ENCODE measurements around the gene CSF1R. TPM values are rescaled to one million over a fixed set of nuclear protein-coding genes. Genes with fewer than 3 reads are reported as not detected.
"Not testable (repeated sequence)": the region's sequence is repeated elsewhere in the genome, so short reads cannot be mapped to it uniquely, and the experiment has no call there.

CSF1R gene
- total RNA-seq, 2 experiments from 2014 or later, result 0.25 TPM; not detected in 1

GRCh38 chr5:150106674-150107426, 20.5 kb upstream of the CSF1R start:
- Mint-ChIP-seq H3K27ac (no peak overlapping the region), H3K27me3 (peaks cover 19% of the 10 kb centered on the region), H3K4me1 (peaks cover 5% of the 10 kb centered on the region), H3K9me3 (no peaks in the 10 kb centered on the region), H3K36me3 (ENCODE audit: low read depth) (no peaks in the 10 kb centered on the region), H3K4me3 (no peak overlapping the region)
- ChIA-PET CTCF (interaction anchor here (0.6 kb wide), 1 partner anchor 21 kb away, joined by 3 read pairs; no protein-coding TSS in a partner anchor), POLR2A (no interaction called here)
- no peak for DNase-seq

- ChIA-PET POLR2A (no interaction called here), CTCF (no interaction called here)
- H3K27me3 Mint-ChIP-seq, result peaks cover 15% of the 10 kb centered on the region
- H3K9me3 Mint-ChIP-seq, result no peaks in the 10 kb centered on the region
- H3K27ac Mint-ChIP-seq, result no peak overlapping the region
- no peak for DNase-seq
- peaks cover 5% of the 10 kb centered on the region for H3K4me1 Mint-ChIP-seq
- H3K4me3 Mint-ChIP-seq, result no peak overlapping the region
- no peaks in the 10 kb centered on the region for H3K36me3 Mint-ChIP-seq (ENCODE audit: low read depth)
Observed at GRCh38 chr5:150105928-150106615, 19.7 kb upstream of the CSF1R start.

- DNase-seq, result no peak
- H3K9me3 Mint-ChIP-seq, result no peaks in the 10 kb centered on the region
- H3K4me1 Mint-ChIP-seq, result peaks cover 5% of the 10 kb centered on the region
- CTCF ChIA-PET, result no interaction called here
- POLR2A ChIA-PET, result no interaction called here
- no peaks in the 10 kb centered on the region for H3K36me3 Mint-ChIP-seq (ENCODE audit: low read depth)
- no peak overlapping the region for H3K4me3 Mint-ChIP-seq
- peaks cover 8% of the 10 kb centered on the region for H3K27me3 Mint-ChIP-seq
- no peak overlapping the region for H3K27ac Mint-ChIP-seq
Observed at GRCh38 chr5:150104550-150104870, 18.2 kb upstream of the CSF1R start.

GRCh38 chr5:150103678-150104549, 17.6 kb upstream of the CSF1R start:
- H3K4me1 Mint-ChIP-seq, result peaks cover 5% of the 10 kb centered on the region
- POLR2A ChIA-PET, result interaction anchor here (1.4 kb wide), 1 partner anchor 37 kb away, joined by 3 read pairs; no protein-coding TSS in a partner anchor
- no peak for DNase-seq
- CTCF ChIA-PET, result no interaction called here
- no peaks in the 10 kb centered on the region for H3K36me3 Mint-ChIP-seq (ENCODE audit: low read depth)
- H3K9me3 Mint-ChIP-seq, result no peaks in the 10 kb centered on the region
- no peak overlapping the region for H3K27ac Mint-ChIP-seq
- peaks cover 8% of the 10 kb centered on the region for H3K27me3 Mint-ChIP-seq
- no peak overlapping the region for H3K4me3 Mint-ChIP-seq

GRCh38 chr5:150101023-150101422, 14.7 kb upstream of the CSF1R start:
- Mint-ChIP-seq H3K27me3 (peaks cover 18% of the 10 kb centered on the region), H3K4me3 (no peak overlapping the region), H3K4me1 (peaks cover 2% of the 10 kb centered on the region), H3K36me3 (ENCODE audit: low read depth) (no peaks in the 10 kb centered on the region), H3K9me3 (no peaks in the 10 kb centered on the region), H3K27ac (no peak overlapping the region)
- ChIA-PET CTCF (no interaction called here), POLR2A (no interaction called here)
- DNase-seq, result no peak

GRCh38 chr5:150097152-150097551, 10.8 kb upstream of the CSF1R start:
- Mint-ChIP-seq H3K27me3 (peaks cover 36% of the 10 kb centered on the region), H3K27ac (no peak overlapping the region), H3K4me3 (no peak overlapping the region), H3K9me3 (no peaks in the 10 kb centered on the region), H3K4me1 (peaks cover 2% of the 10 kb centered on the region), H3K36me3 (ENCODE audit: low read depth) (no peaks in the 10 kb centered on the region)
- POLR2A ChIA-PET, result no interaction called here
- CTCF ChIA-PET, result no interaction called here
- no peak for DNase-seq

GRCh38 chr5:150092159-150092787, 5.9 kb upstream of the CSF1R start:
- no peak for DNase-seq
- Mint-ChIP-seq H3K27me3 (peaks cover 58% of the 10 kb centered on the region), H3K4me3 (no peak overlapping the region), H3K36me3 (ENCODE audit: low read depth) (no peaks in the 10 kb centered on the region), H3K4me1 (peaks cover 4% of the 10 kb centered on the region), H3K9me3 (no peaks in the 10 kb centered on the region), H3K27ac (no peak overlapping the region)
- ChIA-PET CTCF (no interaction called here), POLR2A (interaction anchor here (0.7 kb wide), 1 partner anchor 81 kb away, joined by 3 read pairs; no protein-coding TSS in a partner anchor)

- Mint-ChIP-seq H3K4me1 (no peaks in the 10 kb centered on the region), H3K27ac (no peak overlapping the region), H3K9me3 (no peaks in the 10 kb centered on the region), H3K27me3 (peaks cover 56% of the 10 kb centered on the region), H3K36me3 (ENCODE audit: low read depth) (no peaks in the 10 kb centered on the region), H3K4me3 (no peak overlapping the region)
- ChIA-PET CTCF (interaction anchor here (0.7 kb wide), 2 partner anchors 18 to 77 kb away, joined by 3 read pairs; no protein-coding TSS in a partner anchor), POLR2A (no interaction called here)
- DNase-seq, result no peak
Observed at GRCh38 chr5:150085191-150085912, 1.0 kb downstream of the CSF1R start.

- H3K4me3 Mint-ChIP-seq; H3K36me3 Mint-ChIP-seq (ENCODE audit: low read depth); H3K27ac Mint-ChIP-seq; POLR2A ChIA-PET; DNase-seq; H3K4me1 Mint-ChIP-seq; H3K9me3 Mint-ChIP-seq: not testable (repeated sequence)
- CTCF ChIA-PET, result interaction anchor here (0.7 kb wide), 2 partner anchors 17 to 78 kb away, joined by 3 read pairs; no protein-coding TSS in a partner anchor
- peaks cover 54% of the 10 kb centered on the region for H3K27me3 Mint-ChIP-seq
Observed at GRCh38 chr5:150084754-150085153, 1.6 kb downstream of the CSF1R start.

GRCh38 chr5:150082889-150083288, 3.5 kb downstream of the CSF1R start:
- H3K27me3 Mint-ChIP-seq, result peaks cover 39% of the 10 kb centered on the region
- H3K4me1 Mint-ChIP-seq, result no peaks in the 10 kb centered on the region
- no peaks in the 10 kb centered on the region for H3K36me3 Mint-ChIP-seq (ENCODE audit: low read depth)
- no peaks in the 10 kb centered on the region for H3K9me3 Mint-ChIP-seq
- POLR2A ChIA-PET, result no interaction called here
- CTCF ChIA-PET, result no interaction called here
- no peak overlapping the region for H3K27ac Mint-ChIP-seq
- H3K4me3 Mint-ChIP-seq, result no peak overlapping the region
- no peak for DNase-seq

GRCh38 chr5:150082374-150082773, 4.0 kb downstream of the CSF1R start:
- no peak overlapping the region for H3K4me3 Mint-ChIP-seq
- H3K36me3 Mint-ChIP-seq (ENCODE audit: low read depth), result no peaks in the 10 kb centered on the region
- ChIA-PET CTCF (no interaction called here), POLR2A (no interaction called here)
- no peak for DNase-seq
- no peaks in the 10 kb centered on the region for H3K4me1 Mint-ChIP-seq
- peaks cover 35% of the 10 kb centered on the region for H3K27me3 Mint-ChIP-seq
- no peak overlapping the region for H3K27ac Mint-ChIP-seq
- H3K9me3 Mint-ChIP-seq, result no peaks in the 10 kb centered on the region

- POLR2A ChIA-PET, result no interaction called here
- CTCF ChIA-PET, result no interaction called here
- H3K4me1 Mint-ChIP-seq, result no peaks in the 10 kb centered on the region
- peaks cover 33% of the 10 kb centered on the region for H3K27me3 Mint-ChIP-seq
- DNase-seq, result peak; percentile 13
- H3K27ac Mint-ChIP-seq, result no peak overlapping the region
- H3K36me3 Mint-ChIP-seq (ENCODE audit: low read depth), result no peaks in the 10 kb centered on the region
- no peaks in the 10 kb centered on the region for H3K9me3 Mint-ChIP-seq
- H3K4me3 Mint-ChIP-seq, result no peak overlapping the region
Observed at GRCh38 chr5:150081541-150082283, 4.6 kb downstream of the CSF1R start.
